GM12873 (cell line): Measurements from ENCODE around the gene COL1A1.

Experiments used
- TF ChIP-seq, protein P1 (sequence below): IDR thresholded peaks from 2 replicates; pipeline ENCODE4 v1.5.1; 2012; ENCODE audit warnings: low read depth, mild to moderate bottlenecking, moderate library complexity, low read length, control low read depth; ENCODE audit not compliant: insufficient read depth; ENCODE audit errors: missing control alignments

Gene COL1A1

DNA sequence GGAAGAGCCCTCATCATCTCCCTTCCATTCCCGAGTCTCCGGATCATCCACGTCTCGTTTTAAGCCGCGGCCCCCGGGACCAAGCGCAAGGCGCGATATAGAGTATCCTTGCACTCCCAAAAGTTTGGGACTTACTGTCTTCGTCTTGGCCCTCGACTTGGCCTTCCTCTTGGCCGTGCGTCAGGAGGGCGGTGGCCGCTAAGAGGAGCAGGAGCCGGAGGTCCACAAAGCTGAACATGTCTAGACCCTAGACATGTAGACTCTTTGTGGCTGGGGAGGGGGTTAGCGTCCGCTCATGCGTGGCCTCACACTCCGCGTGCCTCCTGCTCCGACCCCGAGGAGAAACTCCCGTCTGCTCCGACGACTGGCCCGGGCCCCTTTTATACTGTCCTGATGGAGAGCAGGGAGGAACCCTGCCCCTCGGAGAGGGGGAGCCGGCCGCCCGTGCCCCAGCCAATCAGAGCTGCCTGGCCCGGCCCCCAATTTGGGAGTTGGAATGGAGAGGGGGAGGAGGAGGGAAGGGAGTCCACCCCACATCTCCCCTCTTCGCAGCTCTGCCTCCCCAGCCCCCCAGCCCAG lies at the start of gene COL1A1:
Gene COL1A1 (minus strand): TSS at position 356 of the 579 bp plus-strand sequence. CDS start 118 bp downstream, at position 238.
- TF ChIP-seq, protein P1, sequence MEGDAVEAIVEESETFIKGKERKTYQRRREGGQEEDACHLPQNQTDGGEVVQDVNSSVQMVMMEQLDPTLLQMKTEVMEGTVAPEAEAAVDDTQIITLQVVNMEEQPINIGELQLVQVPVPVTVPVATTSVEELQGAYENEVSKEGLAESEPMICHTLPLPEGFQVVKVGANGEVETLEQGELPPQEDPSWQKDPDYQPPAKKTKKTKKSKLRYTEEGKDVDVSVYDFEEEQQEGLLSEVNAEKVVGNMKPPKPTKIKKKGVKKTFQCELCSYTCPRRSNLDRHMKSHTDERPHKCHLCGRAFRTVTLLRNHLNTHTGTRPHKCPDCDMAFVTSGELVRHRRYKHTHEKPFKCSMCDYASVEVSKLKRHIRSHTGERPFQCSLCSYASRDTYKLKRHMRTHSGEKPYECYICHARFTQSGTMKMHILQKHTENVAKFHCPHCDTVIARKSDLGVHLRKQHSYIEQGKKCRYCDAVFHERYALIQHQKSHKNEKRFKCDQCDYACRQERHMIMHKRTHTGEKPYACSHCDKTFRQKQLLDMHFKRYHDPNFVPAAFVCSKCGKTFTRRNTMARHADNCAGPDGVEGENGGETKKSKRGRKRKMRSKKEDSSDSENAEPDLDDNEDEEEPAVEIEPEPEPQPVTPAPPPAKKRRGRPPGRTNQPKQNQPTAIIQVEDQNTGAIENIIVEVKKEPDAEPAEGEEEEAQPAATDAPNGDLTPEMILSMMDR, result no peak

DNA sequence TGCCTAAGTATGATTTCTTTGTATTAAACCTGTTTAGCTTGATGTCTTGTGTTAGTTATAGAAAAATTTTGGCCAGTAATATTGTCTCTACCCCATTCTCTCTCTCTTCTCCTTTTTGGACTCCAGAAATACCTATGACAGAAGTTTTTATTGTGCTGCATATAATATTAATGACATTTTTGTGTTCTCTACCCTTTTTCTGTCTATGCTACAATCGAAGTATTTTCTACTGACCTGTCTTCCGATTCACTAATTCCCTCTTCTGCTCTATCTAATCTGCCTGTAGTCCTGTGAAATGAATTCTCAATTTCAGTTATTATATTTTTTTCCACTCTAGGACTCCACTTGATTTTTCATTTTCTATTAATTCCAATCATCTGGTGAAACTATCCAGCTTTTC lies 46.8 kb upstream of the COL1A1 start:
- TF ChIP-seq, protein P1, result no peak

DNA sequence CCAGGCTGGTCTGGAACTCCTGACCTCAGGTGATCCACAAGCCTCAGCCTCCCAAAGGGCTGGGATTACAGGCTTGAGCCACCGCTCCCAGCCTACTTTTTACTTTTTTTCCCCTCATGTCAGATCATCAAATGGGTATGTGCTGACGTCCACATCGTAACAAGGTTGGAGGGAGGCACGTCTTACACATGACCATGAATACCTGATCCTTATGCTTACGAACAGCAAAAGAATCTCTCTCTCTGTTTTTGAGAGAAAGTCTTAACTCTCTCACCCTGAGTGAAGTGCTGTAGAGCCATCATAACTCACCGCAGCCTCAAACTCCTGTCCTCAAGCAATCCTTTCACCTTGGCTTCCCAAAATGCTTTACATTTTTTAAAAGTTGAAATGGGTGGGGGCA lies 43.3 kb upstream of the COL1A1 start:
- TF ChIP-seq, protein P1, result no peak

DNA sequence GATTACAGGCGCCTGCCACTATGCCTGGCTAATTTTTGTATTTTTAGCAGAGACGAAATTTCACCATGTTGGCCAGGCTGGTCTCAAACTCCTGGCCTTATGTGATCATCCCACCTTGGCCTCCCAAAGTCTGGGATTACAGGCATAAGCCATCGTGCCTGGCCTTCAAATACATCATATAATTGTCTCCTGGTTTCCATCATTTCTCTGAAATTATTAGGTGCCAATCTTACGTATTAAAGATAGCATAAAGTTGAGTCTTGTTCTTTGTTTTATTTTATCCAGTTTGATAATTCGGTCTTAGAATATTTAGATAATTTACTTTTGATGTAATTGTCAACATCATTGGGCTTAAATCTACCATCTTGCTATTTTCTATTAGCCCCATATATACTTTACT lies 40.0 kb upstream of the COL1A1 start:
- TF ChIP-seq, protein P1, result no peak

DNA sequence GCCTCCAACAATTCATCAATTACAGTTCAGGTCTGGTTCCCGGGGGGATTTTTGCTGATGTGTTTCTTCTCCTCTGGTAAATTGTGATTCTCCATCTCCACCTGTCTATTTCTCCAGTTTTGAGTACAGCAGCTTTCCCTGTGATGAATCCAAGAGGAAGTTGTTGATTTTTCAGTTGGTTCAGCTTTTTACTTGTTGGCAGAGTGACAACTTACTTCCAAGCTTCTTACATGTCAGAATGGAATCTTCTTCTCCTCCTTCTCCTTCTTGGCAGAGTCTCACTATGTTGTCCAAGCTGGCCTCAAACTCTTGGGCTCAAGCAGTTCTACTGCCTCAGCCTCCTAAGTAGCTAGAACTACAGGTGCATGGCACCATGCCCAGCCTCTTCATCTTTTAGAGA lies 39.4 kb upstream of the COL1A1 start:
- TF ChIP-seq, protein P1, result no peak

DNA sequence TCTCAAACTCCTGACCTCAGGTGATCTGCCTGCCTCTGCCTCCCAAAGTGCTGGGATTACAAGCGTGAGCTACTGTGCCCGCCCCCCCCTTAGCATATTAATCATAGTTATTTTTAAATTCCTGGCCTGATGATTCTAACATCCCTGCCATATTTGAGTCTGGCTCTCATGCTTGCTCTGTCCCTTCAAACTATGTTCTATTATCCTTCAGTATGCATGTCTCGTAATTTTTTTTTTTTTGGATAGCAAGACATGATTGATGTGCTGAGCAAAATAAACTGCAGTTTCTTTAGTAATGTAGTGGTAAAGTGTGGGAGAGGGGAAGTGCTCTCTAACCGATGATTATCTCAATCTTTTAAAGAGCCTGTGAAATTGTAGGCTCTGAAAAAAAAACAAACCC lies 38.5 kb upstream of the COL1A1 start:
- TF ChIP-seq, protein P1, result no peak

DNA sequence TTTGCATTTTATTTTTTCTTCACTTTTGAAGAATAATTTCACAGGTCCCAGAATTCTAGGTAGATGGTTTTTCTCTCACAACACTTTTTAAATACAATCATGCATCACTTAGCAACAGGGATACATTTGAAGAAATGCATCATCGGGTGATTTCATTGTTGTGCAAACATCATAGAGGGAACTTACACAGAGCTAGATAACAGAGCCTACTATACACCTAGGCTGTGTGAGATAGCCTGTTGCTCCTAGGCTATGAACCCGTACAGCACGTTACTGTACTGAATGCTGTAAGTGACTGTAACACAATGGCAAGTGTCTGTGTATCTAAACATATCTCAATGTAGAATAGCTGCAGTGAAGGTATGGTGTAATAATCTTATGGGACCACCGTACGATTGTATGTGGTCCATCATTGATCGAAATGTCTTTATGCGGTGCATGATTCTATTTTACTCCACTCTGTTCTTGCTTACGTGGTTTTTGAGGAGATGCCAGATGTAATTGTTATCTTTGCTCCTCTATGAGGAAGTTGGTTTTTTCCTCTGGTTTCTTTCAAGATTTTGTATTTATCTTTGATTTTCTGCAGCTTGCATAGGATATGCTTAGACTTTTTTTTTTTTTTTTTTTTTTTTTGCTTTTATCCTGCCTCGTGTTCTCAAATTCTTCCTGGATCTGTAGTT lies 37.3 kb upstream of the COL1A1 start:
- TF ChIP-seq, protein P1, result no peak
